IPS-NIHi7 (cell line): Measurements from ENCODE around the gene ATP10A.
A peak's percentile ranks its signal among the peaks of the same experiment; 100 is the strongest.

Experiments
- DNase-seq: peaks from one replicate; pipeline ENCODE4 v3.0.0; 2012; ENCODE audit warnings: mixed read lengths; ENCODE audit errors: extremely low spot score

The ATP10A gene

DNA sequence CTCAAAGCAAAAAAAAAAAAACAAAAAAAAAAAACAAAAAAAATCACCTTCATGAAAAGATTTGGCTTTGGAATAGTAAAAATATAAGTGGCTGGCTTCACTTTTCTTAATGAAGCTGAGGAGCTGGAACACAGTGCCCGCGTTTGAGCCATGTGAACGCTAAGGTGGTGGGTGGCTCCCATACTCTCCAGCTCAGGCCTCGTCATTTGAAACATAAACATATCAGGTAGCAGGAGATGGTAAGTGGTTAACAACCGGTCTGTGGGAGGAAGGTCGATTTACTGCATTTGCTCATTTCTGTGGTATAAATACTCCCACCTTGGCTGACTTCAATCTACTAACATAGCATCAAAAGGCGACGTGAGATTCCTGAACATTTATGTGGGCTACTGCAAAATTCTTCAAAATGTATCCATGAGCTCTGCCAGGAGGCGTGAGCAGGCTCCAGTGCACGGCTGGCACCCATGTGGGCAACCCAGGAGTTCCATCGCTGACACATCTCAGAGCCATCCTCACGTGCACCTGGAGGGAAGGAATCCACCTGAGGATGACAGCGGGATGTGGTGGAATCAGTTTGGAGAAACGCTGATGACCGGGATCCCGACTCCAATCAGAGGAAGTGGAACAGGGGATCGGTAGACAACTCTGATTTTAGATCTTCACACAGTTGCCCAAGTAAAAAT, 157.6 kb downstream of the ATP10A start:
- DNase-seq: no peak

DNA sequence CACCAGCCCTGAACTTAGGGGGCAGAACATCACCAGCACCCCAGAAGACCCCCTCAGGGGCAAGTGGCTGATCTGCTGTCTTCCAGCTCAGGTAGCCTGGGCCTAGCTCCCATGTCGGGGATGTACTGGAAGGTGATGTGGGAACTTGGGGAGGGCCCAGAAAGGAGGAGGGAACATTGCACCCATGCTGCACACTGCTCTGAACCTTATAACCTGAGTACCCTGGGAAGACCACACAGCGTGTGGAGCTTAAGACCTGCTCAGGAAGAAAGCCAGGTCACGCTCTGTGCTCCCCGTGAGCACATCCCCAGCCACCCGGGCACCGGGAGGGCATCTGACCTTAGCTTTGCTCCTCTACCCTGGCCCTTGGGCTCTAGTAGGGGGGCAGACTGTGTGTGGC, 159.4 kb downstream of the ATP10A start:
- DNase-seq: no peak

DNA sequence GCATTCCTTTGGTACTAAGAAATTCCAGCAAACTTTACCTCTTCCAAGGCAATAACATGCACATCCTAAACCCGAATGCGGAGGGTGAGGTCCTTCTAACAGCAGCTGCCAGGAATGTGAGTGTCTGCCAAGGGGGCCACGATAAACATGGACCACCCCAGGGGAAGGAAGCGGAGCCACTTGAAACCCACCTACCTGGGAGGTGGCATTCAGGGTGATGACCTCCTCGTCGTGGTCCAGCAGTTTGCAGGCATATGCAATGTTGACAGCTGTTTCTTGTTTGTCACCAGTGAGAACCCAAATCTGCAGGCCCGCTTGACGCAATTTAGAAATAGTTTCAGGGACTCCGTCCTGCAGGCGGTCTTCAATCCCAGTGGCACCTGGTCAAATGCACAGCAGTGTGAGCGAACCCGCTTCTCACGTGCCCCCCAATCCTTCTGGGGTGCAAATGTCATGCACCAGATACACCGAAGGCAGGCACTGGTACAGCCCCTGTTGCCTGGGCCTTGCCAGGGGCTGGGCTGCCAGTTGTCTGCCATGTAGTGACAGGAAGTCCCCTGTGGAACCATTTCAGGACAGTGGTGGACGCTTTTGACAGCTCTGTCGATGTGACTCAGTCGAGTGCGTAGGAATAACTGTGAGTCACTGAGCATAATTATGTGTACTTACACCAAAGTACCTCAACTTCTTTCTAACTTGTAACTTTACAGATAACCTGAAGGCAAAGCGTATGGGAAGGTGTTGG, 161.2 kb downstream of the ATP10A start:
- no peak for DNase-seq

DNA sequence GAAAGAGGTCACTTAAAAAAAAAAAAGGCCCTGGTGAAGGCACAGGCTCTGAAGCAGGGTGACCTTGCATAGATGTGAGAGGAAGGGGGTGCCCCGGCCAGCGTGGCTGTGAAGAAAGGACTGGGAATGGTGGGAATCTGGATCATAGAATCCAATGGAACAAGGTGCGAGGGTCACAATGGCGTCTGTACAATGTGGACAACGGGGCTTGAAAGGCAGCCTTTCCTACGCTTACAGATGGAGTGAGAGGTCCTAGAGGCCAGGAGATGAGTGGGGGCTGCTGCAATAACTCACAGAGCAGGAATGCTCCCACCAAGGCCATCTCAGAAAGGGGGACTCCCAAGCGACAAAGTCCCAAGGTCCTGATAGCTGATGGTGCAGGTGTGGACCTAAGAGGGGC, 162.2 kb downstream of the ATP10A start:
- no peak for DNase-seq

DNA sequence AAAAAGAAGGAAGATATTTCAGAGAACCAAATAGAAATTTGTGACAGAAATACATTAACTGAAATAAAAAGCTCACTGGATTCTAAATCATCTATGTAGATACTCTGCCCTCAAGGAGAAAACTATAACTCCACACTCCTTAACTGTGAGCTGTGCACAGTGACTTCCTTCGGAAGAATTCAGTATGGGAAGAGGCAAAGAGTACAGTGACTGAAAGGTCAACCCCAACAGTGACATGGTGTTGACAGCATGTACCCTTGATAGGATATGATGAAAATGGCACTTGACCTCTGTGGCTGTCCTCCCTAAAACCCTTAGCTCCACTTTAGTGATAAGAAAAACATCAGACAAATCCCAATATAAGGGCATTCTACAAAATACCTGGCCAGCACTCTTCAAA, 165.5 kb downstream of the ATP10A start:
- DNase-seq: no peak

DNA sequence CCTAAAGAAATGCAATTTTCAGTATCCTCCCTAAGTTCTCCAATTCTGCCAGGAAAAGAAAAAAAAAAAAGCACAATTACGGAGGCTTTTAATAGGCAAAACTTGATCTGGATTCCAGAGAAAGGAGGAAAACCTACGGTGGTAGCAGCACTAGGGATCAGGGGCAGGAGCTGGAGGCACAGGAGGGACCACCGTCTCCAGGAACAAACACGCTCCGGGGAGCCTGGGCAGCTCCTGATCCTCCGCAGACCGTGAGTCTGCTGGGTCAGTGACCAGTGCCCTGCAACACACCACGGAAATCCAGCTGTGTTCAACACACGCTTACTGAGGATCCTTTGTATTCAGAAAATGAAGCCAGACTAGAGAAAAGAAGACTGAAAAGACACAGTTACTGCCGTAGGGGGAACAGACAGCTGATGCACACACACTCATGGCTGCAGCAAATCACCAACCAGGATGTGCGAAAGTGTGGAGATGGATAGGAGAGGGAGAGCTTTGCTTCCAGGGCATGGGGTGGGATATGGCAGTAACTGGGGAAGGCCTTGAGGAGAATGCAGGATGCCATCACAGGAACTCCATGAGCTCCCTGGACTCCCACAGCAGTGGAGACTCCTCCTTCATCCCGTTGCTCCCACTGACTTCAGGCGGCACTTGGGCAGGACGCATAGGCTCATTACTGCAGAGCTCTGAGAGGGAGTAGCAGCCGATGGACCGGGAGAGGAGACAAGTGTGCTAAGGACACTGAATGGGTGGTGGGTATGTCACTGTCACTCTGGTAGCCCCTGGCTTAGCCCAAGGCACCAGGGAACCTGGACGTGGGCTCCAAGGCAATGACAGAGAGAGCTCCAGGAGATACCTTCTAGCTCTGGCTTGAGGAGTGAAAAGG, 167.0 kb downstream of the ATP10A start:
- DNase-seq: no peak

DNA sequence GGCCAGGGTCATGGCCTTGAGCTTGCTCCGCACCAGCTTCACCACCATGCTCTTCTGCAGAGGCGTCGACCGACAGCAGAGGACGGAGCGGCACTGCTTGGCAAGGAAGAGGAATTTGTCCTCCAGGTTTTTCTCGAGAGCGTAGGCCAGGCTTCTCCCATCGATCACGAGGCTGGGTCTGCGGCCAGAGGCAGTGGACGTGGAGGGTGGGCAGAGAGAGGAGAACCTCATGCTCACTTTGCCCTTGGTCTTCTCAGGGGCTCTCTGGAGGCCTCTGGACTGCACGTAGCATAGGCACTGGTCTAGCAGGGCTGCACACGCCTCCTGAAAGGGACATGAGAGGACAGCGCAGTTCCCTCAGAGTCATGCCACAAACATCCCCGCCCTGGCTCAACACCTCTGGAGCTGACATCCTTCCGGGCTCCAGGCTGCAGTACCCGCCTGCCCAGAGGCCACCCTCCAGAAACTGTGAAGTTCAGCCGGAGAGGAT, 168.3 kb downstream of the ATP10A start:
- DNase-seq: no peak

DNA sequence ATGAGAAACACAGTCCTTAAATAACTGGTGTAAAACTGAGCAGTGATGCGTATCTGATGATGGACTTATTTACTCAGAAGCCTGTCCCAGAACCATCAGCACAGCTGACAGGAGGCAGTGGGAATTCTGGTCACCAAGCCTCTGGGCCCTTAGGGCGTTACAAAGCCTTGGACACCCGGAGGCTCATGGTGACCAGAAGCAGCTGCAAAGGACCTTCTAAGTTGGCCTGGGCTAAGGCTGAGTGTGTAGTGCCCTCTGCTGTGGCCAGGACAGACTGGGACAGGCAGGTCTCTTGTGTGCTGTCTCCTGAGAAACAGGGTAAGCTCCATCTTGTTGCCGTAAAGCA, 168.9 kb downstream of the ATP10A start:
- no peak for DNase-seq

DNA sequence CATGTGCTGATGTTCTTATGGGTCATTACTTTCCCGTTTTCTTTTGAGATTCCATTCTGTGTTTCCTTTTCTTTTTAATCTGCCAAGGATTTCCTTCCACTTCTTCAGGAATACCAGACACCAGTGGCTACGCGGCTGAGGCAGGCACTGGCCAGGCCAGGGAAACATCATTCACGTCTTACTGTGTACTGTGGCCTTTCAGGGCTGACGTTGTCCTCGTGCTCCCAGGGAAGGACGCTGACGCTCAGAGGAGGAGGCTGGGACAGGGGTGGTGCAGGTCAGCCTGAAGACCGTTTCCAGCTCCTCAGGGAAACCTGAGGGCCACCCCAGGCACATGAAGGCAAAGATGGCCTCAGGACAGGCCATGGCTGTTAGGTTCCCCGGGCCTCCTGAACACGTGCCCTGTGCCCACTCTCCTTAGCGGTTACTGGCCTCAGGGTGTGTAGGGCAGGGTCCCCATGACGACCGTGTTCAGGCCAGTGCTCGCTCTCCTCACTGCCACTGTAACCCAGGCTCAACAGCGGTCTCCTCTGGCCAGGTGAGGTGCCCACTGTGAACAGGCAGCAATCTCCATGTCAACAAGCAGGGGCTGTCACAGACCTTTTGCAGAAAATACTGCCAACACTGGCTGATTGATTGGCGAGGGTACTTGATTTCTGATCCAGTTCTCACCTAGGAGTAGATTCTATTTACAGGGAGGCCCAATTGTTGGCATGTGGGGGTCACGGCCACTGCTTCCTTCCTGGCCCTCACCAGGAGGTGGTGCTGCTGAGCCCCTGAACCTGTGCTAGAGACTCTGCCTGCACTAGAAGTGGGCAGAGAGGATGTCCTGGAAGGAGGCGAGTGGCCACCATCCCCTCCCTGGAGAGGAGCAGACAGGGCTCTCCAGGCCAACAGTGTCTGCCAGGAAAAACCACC, 169.5 kb downstream of the ATP10A start:
- peak; percentile 82 for DNase-seq

DNA sequence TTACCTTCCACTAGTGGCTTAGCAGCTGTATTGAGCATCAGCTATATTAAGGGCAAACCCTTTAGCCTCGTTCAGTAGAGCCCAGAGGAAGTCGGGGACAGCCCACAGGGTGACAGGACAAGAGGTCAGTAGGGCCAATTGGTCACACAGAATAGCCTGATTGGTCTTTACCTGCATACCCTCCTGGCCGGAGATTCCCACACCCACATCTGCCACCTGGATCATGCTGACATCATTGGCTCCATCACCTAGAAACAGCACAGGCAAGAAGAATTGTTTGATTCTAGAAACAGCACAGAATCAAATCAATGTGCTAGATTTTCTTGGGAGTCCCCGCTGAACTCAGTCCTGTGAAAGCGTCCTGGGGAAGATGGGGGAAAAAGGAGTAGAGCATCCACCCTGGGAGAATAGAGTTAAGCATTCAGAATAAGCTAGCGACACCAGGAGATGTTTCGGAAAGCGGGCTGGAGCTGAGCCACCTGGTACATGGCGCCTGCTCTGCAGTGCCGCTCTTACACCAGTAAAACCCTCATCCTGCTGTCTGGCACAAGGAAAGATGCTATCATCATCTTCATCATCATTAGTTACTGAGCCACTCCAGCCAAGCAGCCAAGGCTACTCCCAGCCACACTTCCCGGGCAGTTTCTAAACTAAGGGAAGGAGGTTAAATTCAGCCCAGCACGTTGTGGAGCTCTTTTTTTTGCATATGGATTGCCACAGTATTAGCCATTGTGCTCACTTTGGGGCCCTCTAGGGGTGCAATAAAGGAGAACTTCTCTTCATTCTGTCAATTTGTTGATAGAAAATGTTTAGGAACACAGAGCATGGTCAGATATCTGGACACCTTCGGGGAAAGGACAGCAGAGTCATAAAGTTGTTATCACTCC, 171.3 kb downstream of the ATP10A start:
- no peak for DNase-seq

DNA sequence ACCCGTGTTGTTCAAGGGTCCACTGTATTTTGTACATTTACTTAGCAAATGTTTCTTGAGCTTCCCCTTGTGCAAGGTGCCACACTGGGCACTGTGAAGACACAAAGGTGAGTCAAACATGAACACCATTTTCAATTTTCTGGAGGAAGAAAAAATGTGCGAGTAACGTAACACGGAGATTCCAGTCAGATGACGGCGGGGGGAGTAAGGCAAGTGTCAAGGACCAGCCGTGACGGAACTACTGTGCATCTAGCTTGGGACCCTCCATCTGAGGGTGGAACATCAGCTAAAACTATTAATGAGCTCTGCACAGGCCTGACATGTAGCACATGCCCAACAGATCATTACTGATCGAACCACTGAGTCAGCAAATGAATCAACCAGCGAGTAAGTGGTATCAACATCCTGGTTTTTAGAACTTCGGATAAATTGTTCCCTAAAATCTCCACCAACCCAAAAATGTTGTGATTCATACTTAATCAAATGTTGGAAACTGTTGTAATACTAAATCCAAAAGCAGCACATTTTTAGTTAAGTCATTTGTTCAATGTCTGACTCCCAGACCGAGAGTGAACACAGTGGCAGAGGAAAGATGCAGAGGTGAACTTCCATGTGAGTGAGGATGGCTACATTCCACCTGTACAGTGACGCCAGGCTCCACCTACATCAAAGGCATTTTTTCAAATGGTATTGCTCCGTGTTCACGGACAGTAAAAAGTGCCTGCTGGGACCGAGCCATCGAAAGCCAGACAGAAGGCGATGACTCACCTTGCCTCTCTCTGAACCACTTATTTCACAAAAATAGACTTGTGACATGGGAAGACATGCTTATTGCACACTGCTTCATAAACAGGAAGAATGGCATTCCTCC, 172.2 kb downstream of the ATP10A start:
- DNase-seq: no peak

DNA sequence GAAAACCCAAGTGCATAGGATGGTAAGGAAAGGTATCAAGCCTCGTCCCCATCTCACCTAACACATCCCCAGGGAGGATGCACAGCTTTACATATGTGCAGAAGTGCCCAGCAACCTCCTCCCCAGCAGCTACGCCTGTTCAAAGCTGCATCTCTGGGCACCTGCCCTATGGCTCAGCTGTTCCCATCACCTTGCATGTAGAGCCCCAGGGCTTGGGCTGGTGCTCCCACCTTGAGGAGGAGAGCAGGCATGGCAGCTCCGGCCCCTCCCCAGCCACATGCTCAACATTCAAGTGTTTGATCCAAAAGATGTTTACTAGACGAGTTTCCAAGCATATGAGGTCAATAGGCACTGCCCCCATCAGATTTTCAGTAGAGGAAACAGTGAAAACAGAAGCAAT, 173.5 kb downstream of the ATP10A start:
- peak; percentile 53 for DNase-seq

DNA sequence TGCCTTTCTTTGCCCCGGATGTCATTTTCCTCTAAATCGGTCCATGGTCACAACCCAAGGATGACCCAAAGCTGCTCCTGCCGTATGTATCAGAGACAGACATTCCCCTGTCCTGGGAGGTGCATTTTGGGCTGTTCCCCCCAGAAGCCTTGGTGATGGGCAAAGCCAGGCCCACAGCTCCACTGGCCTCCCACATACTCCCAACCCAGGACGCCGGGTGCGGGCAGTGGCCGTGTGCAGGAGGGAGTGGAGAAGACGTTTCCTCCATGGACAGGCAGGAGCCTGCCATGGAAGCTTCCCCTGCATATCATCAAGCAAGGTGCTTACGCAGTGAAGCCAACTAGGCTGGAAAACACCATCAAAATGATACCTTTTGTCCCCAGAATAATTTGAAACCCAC, 175.0 kb downstream of the ATP10A start:
- DNase-seq: no peak

DNA sequence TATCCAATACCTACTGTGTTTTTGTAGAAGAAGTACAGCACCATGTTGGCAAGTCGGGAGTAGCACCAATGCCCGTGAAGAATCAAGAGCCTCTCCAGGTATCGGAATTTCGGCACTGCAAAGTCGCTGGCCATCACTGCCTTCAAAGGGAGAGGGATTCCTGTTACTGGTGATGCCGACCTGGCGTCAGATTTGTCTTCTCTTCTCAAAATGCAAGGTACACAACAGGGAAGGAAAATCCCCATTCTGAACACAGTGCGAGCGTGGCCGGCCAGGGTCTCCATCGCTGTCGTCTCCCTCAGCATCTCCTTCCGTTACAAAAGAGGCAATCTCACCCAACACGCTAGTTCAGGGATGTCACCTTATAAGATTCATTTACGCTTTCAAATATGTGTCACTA, 175.4 kb downstream of the ATP10A start:
- no peak for DNase-seq

DNA sequence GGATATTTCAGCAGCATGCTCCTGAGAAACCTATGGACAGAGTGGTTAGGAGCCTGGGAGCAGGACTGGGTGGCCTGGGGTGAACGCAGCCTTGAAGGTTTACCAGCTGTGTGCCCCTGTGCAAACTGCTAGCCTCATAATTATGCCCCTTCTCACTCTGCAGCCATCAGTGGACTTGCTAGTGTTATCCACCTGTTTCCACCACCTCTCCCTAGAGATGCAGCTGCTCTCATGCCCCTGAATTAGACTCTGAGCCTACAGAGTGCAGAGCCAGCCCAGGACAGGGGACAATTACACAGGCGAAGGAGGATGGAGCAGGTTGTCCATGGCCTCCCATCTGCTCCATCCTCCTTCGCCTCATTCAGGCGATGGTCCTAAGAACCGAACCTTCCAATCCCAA, 175.9 kb downstream of the ATP10A start:
- no peak for DNase-seq

DNA sequence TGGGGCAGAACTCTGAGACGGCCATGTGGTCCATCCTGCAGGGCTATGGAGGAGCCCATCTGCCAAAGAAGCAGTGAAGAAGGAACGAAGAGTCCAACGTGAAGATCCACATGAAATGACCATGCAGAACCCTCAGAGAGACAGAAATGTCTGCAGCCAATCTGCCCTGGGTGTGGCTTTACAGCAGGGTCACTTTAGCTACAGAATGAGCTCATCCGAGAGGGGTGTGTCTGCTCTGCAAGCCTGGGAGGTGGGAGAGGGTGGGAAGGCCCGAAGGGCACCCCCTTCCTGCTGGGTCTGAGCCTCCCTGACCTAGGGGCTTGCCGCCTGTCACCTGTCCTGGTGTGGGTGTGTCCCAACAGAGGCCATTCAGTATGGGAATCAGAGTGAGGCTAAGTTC, 176.3 kb downstream of the ATP10A start:
- DNase-seq: no peak

DNA sequence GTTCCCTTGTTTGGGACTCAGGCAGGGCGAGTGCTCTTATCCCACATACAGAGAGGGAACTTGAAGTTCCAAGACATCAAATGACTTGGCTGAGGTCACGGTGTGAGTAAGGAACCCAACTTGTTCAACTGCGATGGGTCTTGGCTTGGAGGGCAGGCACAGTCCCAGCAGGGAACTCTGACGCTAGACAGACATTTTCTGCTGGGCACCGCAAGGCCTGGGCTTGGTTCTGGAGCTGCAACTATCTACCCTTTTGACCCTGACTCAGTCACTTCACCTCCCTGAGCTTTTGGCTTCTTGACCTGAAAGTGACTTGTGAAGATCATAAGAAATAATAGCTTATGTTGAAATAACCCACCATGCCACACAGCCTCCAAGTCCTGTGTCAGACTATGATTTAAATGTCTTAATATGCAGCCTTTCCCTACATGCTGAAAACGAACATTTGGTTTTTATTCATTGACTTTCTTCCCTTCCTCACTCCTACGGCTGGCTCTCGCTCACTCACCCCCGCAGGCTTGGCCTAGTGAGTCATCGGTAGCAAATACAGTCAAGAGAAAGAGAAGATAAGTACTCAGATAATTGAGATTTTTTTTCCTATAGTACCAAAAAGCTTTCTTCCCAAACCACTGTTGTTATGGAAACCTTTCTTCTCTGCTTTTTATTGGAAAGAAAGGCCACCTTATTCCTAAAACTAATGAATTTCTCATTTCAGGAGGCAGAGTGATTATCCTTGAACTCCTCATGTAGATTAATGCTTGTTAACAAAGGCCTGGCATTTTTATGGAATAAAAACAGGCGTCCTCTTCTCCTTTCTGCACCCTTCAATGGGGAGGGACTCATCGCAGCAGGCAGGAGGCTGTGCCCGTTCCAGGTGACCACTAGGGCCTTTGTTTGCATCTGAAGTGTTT, 178.4 kb downstream of the ATP10A start:
- no peak for DNase-seq

DNA sequence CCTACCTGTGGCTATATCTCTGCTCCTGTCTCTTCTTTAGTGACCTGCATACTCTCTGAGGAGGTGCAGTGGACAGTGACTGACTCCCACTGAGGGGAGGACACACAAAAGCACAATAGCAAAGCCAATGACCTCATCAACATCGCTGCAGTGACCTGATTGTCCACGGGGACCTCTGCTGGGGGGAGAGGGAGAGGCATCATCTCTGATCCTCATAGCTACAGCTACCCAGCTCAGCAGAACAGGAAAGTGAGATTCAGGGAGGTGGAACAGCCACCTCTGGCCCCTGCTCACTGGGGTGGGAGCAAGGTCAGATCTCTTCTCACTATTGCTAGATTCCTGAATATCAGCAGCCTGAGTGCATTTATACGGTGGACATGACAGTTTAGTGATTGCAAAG, 179.2 kb downstream of the ATP10A start:
- DNase-seq: no peak
